Endodermal cell (in vitro differentiated cells): ENCODE measurements around the gene RPTOR. TPM values are rescaled to one million over a fixed set of nuclear protein-coding genes. Genes with fewer than 3 reads are reported as not detected.

Source experiments
- DNase-seq: peaks from one replicate; pipeline ENCODE4 v3.0.0-alpha.2; 2017
- H3K27ac ChIP-seq: 2 replicates; pipeline ENCODE4 v1.5.1; 2013; ENCODE audit warnings: mild to moderate bottlenecking, low read depth, low read length, moderate library complexity
- H3K27me3 ChIP-seq: 2 replicates; pipeline ENCODE4 v1.6.1; 2013; ENCODE audit warnings: mild to moderate bottlenecking, low read length, moderate library complexity; ENCODE audit not compliant: insufficient read depth, control insufficient read depth, poor library complexity, severe bottlenecking
- H3K36me3 ChIP-seq: 2 replicates; pipeline ENCODE4 v1.7.0; 2013; ENCODE audit warnings: mild to moderate bottlenecking, low read length, moderate library complexity; ENCODE audit not compliant: control insufficient read depth, insufficient read depth
- H3K4me1 ChIP-seq: one replicate; pipeline ENCODE4 v1.7.0; 2013; ENCODE audit warnings: low read length; ENCODE audit not compliant: control insufficient read depth, insufficient read depth
- H3K4me3 ChIP-seq: 2 replicates; pipeline ENCODE4 v1.5.1; 2013; ENCODE audit warnings: mild to moderate bottlenecking, low read length, moderate library complexity
- H3K9ac ChIP-seq: 2 replicates; pipeline ENCODE4 v1.6.1; 2013; ENCODE audit warnings: mild to moderate bottlenecking, low read length, moderate library complexity; ENCODE audit not compliant: poor library complexity, severe bottlenecking; ENCODE audit errors: extremely low read depth
- H3K9me3 ChIP-seq: 2 replicates; pipeline ENCODE4 v1.6.1; 2013; ENCODE audit warnings: mild to moderate bottlenecking, low read length, moderate library complexity; ENCODE audit not compliant: control insufficient read depth
- H3K27ac Mint-ChIP-seq: 2 replicates; pipeline ENCODE4 v1.8.0; 2020; ENCODE audit warnings: mixed read lengths
- H3K27me3 Mint-ChIP-seq: 2 replicates; pipeline ENCODE4 v1.8.0; 2021; ENCODE audit warnings: mild to moderate bottlenecking, mixed read lengths; ENCODE audit not compliant: insufficient read depth
- H3K36me3 Mint-ChIP-seq: 2 replicates; pipeline ENCODE4 v1.8.0; 2020; ENCODE audit warnings: low read depth, mixed read lengths
- H3K4me1 Mint-ChIP-seq: 2 replicates; pipeline ENCODE4 v1.8.0; 2020; ENCODE audit warnings: mixed read lengths
- H3K4me3 Mint-ChIP-seq: 2 replicates; pipeline ENCODE4 v1.8.0; 2020; ENCODE audit warnings: mild to moderate bottlenecking, moderate library complexity, mixed read lengths
- H3K9me3 Mint-ChIP-seq: 2 replicates; pipeline ENCODE4 v1.8.0; 2020; ENCODE audit warnings: mild to moderate bottlenecking, mixed read lengths
- CTCF ChIP-seq: fragments of 200-600 bp; sonication (generic); conservative IDR thresholded peaks from 2 replicates; pipeline ENCODE4 v1.5.0; 2021; ENCODE audit warnings: antibody characterized with exemption, mild to moderate bottlenecking
- WGBS, 2 experiments: methylation state at CpG; one replicate each; pipeline versions ENCODE4 v1.1.5 to v1.1.7; 2013; ENCODE audit warnings: missing lambda C conversion rate in 2 of 2, mixed read lengths in 1 of 2; ENCODE audit not compliant: insufficient coverage in 1 of 2, insufficient read length in 1 of 2; 5-methylcytosine and 5-hydroxymethylcytosine counted together
- total RNA-seq, 2 donors: library from RNA; stranded (reverse); fragmentation: NEBNext Ultra II Directional in 1 of 2; extraction: Animal tissue kit (Norgen Biotek cat#: 25700) in 1 of 2; gene quantifications; 2 replicates in 1 of 2; 3 replicates in 1 of 2; pipeline ENCODE4 v1.2.1, GENCODE V29; 2021

Gene RPTOR
- total RNA-seq, 2 donors from 2014 or later: 45.1 to 53.4 TPM

GRCh38 chr17:80943346-80944145, 398.9 kb downstream of the RPTOR start:
- no peak for TF ChIP-seq CTCF
- Mint-ChIP-seq H3K4me3 (no peak overlapping the region), H3K4me1 (no peaks in the 10 kb centered on the region), H3K36me3 (peaks cover 48% of the 10 kb centered on the region), H3K27me3 (no peaks in the 10 kb centered on the region), H3K27ac (no peak overlapping the region), H3K9me3 (peaks cover 2% of the 10 kb centered on the region)
- Histone ChIP-seq H3K9ac (no peak overlapping the region), H3K4me3 (no peak overlapping the region), H3K4me1 (no peaks in the 10 kb centered on the region), H3K9me3 (no peaks in the 10 kb centered on the region), H3K36me3 (peaks cover 25% of the 10 kb centered on the region), H3K27ac (peak overlapping the region; percentile 49), H3K27me3 (no peaks in the 10 kb centered on the region)
- DNase-seq: no peak
- WGBS, 2 experiments: 94% methylated on average over 17 of the region's 17 CpGs

GRCh38 chr17:80944326-80944725, 399.7 kb downstream of the RPTOR start:
- Mint-ChIP-seq H3K9me3 (peaks cover 2% of the 10 kb centered on the region), H3K27me3 (no peaks in the 10 kb centered on the region)
- 77 to 94% methylated on average over 7 to 9 of the region's 9 CpGs for WGBS, 2 experiments

GRCh38 chr17:80945736-80946135, 401.1 kb downstream of the RPTOR start:
- peaks cover 2% of the 10 kb centered on the region for H3K9me3 Mint-ChIP-seq
- WGBS, 2 experiments: 91 to 95% methylated on average over 12 to 17 of the region's 17 CpGs
- Histone ChIP-seq H3K27me3 (no peaks in the 10 kb centered on the region), H3K36me3 (peaks cover 25% of the 10 kb centered on the region), H3K4me3 (no peak overlapping the region), H3K4me1 (no peaks in the 10 kb centered on the region), H3K9ac (no peak overlapping the region), H3K27ac (no peak overlapping the region), H3K9me3 (no peaks in the 10 kb centered on the region)
- DNase-seq: no peak
- H3K36me3 Mint-ChIP-seq: peaks cover 50% of the 10 kb centered on the region
- no peak overlapping the region for H3K27ac Mint-ChIP-seq
- H3K4me3 Mint-ChIP-seq: no peak overlapping the region
- no peaks in the 10 kb centered on the region for H3K4me1 Mint-ChIP-seq
- TF ChIP-seq CTCF: no peak
- H3K27me3 Mint-ChIP-seq: no peaks in the 10 kb centered on the region

More at GRCh38 chr17:80944326-80944725, 399.7 kb downstream of the RPTOR start:
- peaks cover 48% of the 10 kb centered on the region for H3K36me3 Mint-ChIP-seq
- Histone ChIP-seq H3K9me3 (no peaks in the 10 kb centered on the region), H3K36me3 (peaks cover 25% of the 10 kb centered on the region), H3K27me3 (no peaks in the 10 kb centered on the region), H3K27ac (no peak overlapping the region), H3K9ac (no peak overlapping the region), H3K4me1 (no peaks in the 10 kb centered on the region), H3K4me3 (no peak overlapping the region)
- H3K4me3 Mint-ChIP-seq: no peak overlapping the region
- no peaks in the 10 kb centered on the region for H3K4me1 Mint-ChIP-seq
- H3K27ac Mint-ChIP-seq: peak overlapping the region; percentile 21
- no peak for DNase-seq
- no peak for TF ChIP-seq CTCF
